ENCODE data around the gene CHRM2.

DNA sequence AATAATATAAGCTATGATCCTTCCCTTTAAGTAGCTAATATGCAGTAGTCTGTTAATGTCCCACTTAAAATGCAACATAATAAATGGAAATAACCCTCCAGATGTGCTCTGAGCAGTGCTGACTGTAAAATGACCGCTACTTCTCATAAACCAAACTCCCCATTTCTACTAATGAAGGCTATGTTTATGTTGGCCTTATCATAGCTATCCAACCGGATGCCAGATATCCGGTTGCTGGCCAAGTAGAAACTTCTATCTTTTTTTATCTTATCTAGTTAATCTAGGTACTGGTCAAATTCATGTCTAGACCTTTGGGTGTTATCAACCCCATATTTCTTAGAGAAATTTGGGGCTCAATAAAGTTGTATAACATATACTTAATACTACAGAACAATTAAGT is 56.6 kb downstream of the CHRM2 start:
- TF ChIP-seq, protein P1, sequence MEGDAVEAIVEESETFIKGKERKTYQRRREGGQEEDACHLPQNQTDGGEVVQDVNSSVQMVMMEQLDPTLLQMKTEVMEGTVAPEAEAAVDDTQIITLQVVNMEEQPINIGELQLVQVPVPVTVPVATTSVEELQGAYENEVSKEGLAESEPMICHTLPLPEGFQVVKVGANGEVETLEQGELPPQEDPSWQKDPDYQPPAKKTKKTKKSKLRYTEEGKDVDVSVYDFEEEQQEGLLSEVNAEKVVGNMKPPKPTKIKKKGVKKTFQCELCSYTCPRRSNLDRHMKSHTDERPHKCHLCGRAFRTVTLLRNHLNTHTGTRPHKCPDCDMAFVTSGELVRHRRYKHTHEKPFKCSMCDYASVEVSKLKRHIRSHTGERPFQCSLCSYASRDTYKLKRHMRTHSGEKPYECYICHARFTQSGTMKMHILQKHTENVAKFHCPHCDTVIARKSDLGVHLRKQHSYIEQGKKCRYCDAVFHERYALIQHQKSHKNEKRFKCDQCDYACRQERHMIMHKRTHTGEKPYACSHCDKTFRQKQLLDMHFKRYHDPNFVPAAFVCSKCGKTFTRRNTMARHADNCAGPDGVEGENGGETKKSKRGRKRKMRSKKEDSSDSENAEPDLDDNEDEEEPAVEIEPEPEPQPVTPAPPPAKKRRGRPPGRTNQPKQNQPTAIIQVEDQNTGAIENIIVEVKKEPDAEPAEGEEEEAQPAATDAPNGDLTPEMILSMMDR (IDR thresholded peaks at IDR 0.05): no peak
- TF ChIP-seq POLR2A (IDR thresholded peaks at IDR 0.05): no peak
- TF ChIP-seq POLR2AphosphoS5 (IDR thresholded peaks at IDR 0.05): no peak
- no peak for TF ChIP-seq EP300 (IDR thresholded peaks at IDR 0.05)
